Bone marrow (tissue), 2 donors: ENCODE measurements around the gene ZNF490.

Experiments
- DNase-seq, 2 donors: peaks; one replicate each; lab custom pipeline; 2025; lab: John Stamatoyannopoulos, UW

ZNF490 gene

GRCh38 chr19:12543855-12544254, 66.8 kb downstream of the ZNF490 start:
- DNase-seq = no peak
